T-helper 17 cell (primary cell): ENCODE results near the gene NES. TPM values are rescaled to one million over a fixed set of nuclear protein-coding genes. Genes with fewer than 3 reads are reported as not detected.
A peak's percentile ranks its signal among the peaks of the same experiment; 100 is the strongest.

Experiments used
- ATAC-seq: fragments of 150-1000 bp; cut with Tn5 transposase; 2 replicates; pipeline ENCODE4 v1.10.0; 2021; ENCODE audit warnings: mild to moderate bottlenecking, moderate library complexity
- DNase-seq, 3 donors: peaks; one replicate each; pipeline versions ENCODE4 v3.0.0 to v3.0.0-alpha.2; 2020 to 2021
- H3K9me3 ChIP-seq: one replicate; pipeline ENCODE4 v1.7.0; 2013; ENCODE audit warnings: low read length, mild to moderate bottlenecking; ENCODE audit not compliant: control insufficient read depth, poor library complexity, severe bottlenecking
- H3K27ac Mint-ChIP-seq: one replicate; pipeline ENCODE4 v1.8.0; 2022; ENCODE audit warnings: mild to moderate bottlenecking, moderate library complexity, mixed read lengths
- H3K27me3 Mint-ChIP-seq: one replicate; pipeline ENCODE4 v1.8.0; 2022; ENCODE audit warnings: mixed read lengths
- H3K36me3 Mint-ChIP-seq: one replicate; pipeline ENCODE4 v1.8.0; 2022; ENCODE audit warnings: low read depth, mixed read lengths
- H3K4me1 Mint-ChIP-seq: one replicate; pipeline ENCODE4 v1.8.0; 2022; ENCODE audit warnings: mild to moderate bottlenecking, mixed read lengths
- H3K4me3 Mint-ChIP-seq: one replicate; pipeline ENCODE4 v1.8.0; 2022; ENCODE audit warnings: mild to moderate bottlenecking, moderate library complexity, mixed read lengths
- total RNA-seq, 4 donors: library from RNA in 2 of 4; stranded (reverse) in 2 of 4; gene quantifications; one replicate each; pipeline ENCODE4 v1.2.3 and lab custom pipeline; 2022 to 2026

Gene NES
- total RNA-seq, 2 donors from 2014 or later, result not detected

DNA sequence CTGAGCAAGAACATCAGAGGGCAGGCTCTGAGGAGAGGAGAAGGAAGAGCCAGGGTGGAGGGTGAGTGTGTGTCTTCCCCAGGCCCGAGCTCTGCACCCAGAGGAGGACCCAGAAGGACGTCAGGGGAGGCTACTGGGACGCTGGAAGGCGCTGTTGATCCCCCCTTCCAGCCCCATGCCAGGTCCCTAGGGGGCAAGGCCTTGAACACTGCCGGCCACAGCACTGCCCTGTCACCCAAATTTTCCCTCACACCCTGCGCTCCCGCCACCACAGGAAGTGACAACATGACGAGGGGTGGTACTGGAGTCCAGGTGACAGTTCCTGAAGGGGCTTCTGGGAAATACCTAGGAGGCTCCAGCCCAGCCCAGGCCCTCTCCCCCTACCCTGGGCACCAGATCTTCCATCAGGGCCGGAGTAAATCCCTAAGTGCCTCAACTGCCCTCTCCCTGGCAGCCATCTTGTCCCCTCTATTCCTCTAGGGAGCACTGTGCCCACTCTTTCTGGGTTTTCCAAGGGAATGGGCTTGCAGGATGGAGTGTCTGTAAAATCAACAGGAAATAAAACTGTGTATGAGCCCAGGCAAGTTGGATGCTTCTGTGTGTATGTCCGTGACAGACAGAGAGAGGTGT lies 18.1 kb downstream of the NES start:
- H3K4me1 Mint-ChIP-seq, result peaks cover 42% of the 10 kb centered on the region
- peak overlapping the region; percentile 57 for H3K27ac Mint-ChIP-seq

DNA sequence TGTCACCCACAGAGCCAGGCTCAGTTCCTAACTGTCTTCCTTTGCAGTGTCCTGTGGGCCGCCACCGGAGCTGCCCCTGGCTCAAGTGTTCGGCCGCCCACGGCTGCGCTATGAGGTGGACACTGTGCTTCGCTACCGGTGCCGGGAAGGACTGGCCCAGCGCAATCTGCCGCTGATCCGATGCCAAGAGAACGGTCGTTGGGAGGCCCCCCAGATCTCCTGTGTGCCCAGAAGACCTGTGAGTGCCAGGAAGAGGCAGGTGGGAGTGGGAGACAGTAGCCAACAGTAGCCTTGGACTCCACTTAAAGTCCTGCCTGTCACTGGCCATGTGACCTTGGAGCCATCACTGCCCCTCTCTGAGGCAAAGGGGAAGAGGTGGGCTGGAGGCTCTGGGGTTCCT lies 18.7 kb downstream of the NES start:
- no peak for ATAC-seq
- no peaks in the 10 kb centered on the region for H3K9me3 ChIP-seq
- peaks cover 47% of the 10 kb centered on the region for H3K27me3 Mint-ChIP-seq
- DNase-seq, result no peak
- H3K27ac Mint-ChIP-seq, result no peak overlapping the region
- H3K4me3 Mint-ChIP-seq, result peak overlapping the region; percentile 85
- H3K36me3 Mint-ChIP-seq, result peaks cover 7% of the 10 kb centered on the region
- H3K4me1 Mint-ChIP-seq, result peaks cover 42% of the 10 kb centered on the region

More for the DNA sequence above, 18.1 kb downstream of the NES start:
- Mint-ChIP-seq H3K27me3 (peaks cover 42% of the 10 kb centered on the region), H3K4me3 (no peak overlapping the region), H3K36me3 (peaks cover 4% of the 10 kb centered on the region)
- DNase-seq, result no peak
- ATAC-seq, result no peak
- H3K9me3 ChIP-seq, result no peaks in the 10 kb centered on the region

GRCh38 chr1:156657741-156658319 lies 19.4 kb downstream of the NES start:
- Mint-ChIP-seq H3K4me3 (peak overlapping the region; percentile 85), H3K4me1 (peaks cover 42% of the 10 kb centered on the region), H3K27ac (no peak overlapping the region), H3K27me3 (peaks cover 54% of the 10 kb centered on the region), H3K36me3 (peaks cover 9% of the 10 kb centered on the region)
- ATAC-seq (no peak), DNase-seq (no peak)
- no peaks in the 10 kb centered on the region for H3K9me3 ChIP-seq

GRCh38 chr1:156656806-156657740 lies 20.1 kb downstream of the NES start:
- peak; percentile 67 to 73 (median 72) for DNase-seq
- Mint-ChIP-seq H3K4me3 (peak overlapping the region; percentile 85), H3K27ac (no peak overlapping the region), H3K4me1 (peaks cover 41% of the 10 kb centered on the region), H3K27me3 (peaks cover 62% of the 10 kb centered on the region), H3K36me3 (peaks cover 12% of the 10 kb centered on the region)
- ATAC-seq, result peak; percentile 59
- H3K9me3 ChIP-seq, result no peaks in the 10 kb centered on the region

DNA sequence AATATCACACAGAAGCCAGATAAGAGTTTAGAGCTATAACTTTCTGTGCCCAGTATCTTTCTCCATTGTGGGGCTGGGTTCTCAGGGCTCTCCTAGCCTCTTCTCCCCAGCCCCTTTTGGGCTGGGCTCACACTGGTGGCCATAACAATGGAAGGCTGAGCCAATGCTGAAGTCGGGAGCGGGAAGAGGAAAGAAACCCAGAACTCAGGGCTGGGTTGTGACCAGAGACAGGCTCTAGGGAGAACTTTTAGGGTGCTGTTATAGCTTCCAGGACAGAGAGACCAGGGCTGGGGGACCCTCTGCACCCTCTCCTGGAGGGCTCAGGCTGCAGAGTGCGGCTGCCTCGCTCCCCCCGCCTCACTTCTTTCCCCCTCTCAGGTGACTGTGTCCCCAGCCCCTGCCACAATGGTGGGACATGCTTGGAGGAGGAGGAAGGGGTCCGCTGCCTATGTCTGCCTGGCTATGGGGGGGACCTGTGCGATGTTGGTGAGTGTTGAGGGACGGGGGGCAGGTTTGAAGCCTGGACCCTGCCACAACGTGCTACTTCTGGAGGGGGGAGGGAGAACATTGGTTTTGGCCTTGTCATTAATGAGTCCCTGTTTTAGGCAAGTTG lies 21.2 kb downstream of the NES start:
- Mint-ChIP-seq H3K36me3 (peaks cover 13% of the 10 kb centered on the region), H3K4me3 (peak overlapping the region; percentile 25), H3K27ac (no peak overlapping the region), H3K27me3 (peaks cover 70% of the 10 kb centered on the region), H3K4me1 (peaks cover 37% of the 10 kb centered on the region)
- no peak for ATAC-seq
- no peaks in the 10 kb centered on the region for H3K9me3 ChIP-seq
- no peak for DNase-seq

GRCh38 chr1:156655151-156655903 lies 21.9 kb downstream of the NES start:
- no peaks in the 10 kb centered on the region for H3K9me3 ChIP-seq
- DNase-seq (no peak), ATAC-seq (no peak)
- Mint-ChIP-seq H3K4me3 (peak overlapping the region; percentile 25), H3K4me1 (peaks cover 31% of the 10 kb centered on the region), H3K36me3 (peaks cover 13% of the 10 kb centered on the region), H3K27ac (no peak overlapping the region), H3K27me3 (peaks cover 77% of the 10 kb centered on the region)

- ATAC-seq, result no peak
- DNase-seq, result no peak
- peaks cover 13% of the 10 kb centered on the region for H3K36me3 Mint-ChIP-seq
- no peaks in the 10 kb centered on the region for H3K9me3 ChIP-seq
- no peak overlapping the region for H3K27ac Mint-ChIP-seq
- H3K4me1 Mint-ChIP-seq, result peaks cover 25% of the 10 kb centered on the region
- peaks cover 81% of the 10 kb centered on the region for H3K27me3 Mint-ChIP-seq
- peak overlapping the region; percentile 33 for H3K4me3 Mint-ChIP-seq
Measured at GRCh38 chr1:156654700-156655099, 22.5 kb downstream of the NES start.

DNA sequence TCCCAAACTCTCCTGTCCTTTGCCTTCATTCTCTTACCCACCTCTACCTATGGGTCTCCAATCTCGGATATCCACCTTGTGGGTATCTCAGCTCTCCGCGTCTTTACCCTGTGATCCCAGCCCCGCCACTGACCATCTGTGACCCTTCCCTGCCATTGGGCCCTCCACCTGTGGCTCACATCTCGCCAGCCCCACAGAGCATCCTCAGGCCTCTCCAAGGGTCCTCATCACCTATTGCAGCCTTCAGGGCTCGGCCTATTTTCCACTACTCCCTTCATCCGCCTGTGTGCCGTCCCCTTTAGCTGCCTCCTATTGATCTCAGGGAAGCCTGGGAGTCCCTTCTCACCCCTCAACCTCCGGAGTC lies 24.2 kb downstream of the NES start:
- no peak for ATAC-seq
- Mint-ChIP-seq H3K4me1 (peaks cover 21% of the 10 kb centered on the region), H3K27ac (no peak overlapping the region)

GRCh38 chr1:156652131-156652991 lies 24.8 kb downstream of the NES start:
- H3K36me3 Mint-ChIP-seq, result peaks cover 13% of the 10 kb centered on the region
- peaks cover 95% of the 10 kb centered on the region for H3K27me3 Mint-ChIP-seq
- H3K4me3 Mint-ChIP-seq, result no peak overlapping the region
- H3K9me3 ChIP-seq, result no peaks in the 10 kb centered on the region
- no peak overlapping the region for H3K27ac Mint-ChIP-seq
- ATAC-seq, result no peak
- DNase-seq, result no peak
- H3K4me1 Mint-ChIP-seq, result peaks cover 14% of the 10 kb centered on the region

More for the DNA sequence above, 24.2 kb downstream of the NES start:
- Mint-ChIP-seq H3K36me3 (peaks cover 13% of the 10 kb centered on the region), H3K4me3 (no peak overlapping the region), H3K27me3 (peaks cover 92% of the 10 kb centered on the region)
- H3K9me3 ChIP-seq, result no peaks in the 10 kb centered on the region
- DNase-seq, result no peak

- Mint-ChIP-seq H3K27ac (no peak overlapping the region), H3K27me3 (peaks cover 93% of the 10 kb centered on the region), H3K4me3 (no peak overlapping the region), H3K36me3 (peaks cover 19% of the 10 kb centered on the region), H3K4me1 (peaks cover 8% of the 10 kb centered on the region)
- H3K9me3 ChIP-seq, result no peaks in the 10 kb centered on the region
- ATAC-seq, result no peak
- DNase-seq, result no peak
Measured at GRCh38 chr1:156648951-156649350, 28.3 kb downstream of the NES start.

- H3K27ac Mint-ChIP-seq, result no peak overlapping the region
- DNase-seq, result no peak
- H3K36me3 Mint-ChIP-seq, result peaks cover 18% of the 10 kb centered on the region
- no peak overlapping the region for H3K4me3 Mint-ChIP-seq
- H3K27me3 Mint-ChIP-seq, result peaks cover 93% of the 10 kb centered on the region
- peaks cover 12% of the 10 kb centered on the region for H3K4me1 Mint-ChIP-seq
- no peaks in the 10 kb centered on the region for H3K9me3 ChIP-seq
- ATAC-seq, result no peak
Measured at GRCh38 chr1:156648496-156648895, 28.7 kb downstream of the NES start.

- peaks cover 93% of the 10 kb centered on the region for H3K27me3 Mint-ChIP-seq
- no peaks in the 10 kb centered on the region for H3K9me3 ChIP-seq
- peaks cover 14% of the 10 kb centered on the region for H3K36me3 Mint-ChIP-seq
- ATAC-seq (no peak), DNase-seq (no peak)
- H3K4me3 Mint-ChIP-seq, result no peak overlapping the region
- H3K4me1 Mint-ChIP-seq, result peaks cover 20% of the 10 kb centered on the region
- H3K27ac Mint-ChIP-seq, result no peak overlapping the region
Measured at GRCh38 chr1:156647351-156647750, 29.9 kb downstream of the NES start.
